ENCODE measurements around the gene GMNN. TPM values are rescaled to one million over a fixed set of nuclear protein-coding genes. Genes with fewer than 3 reads are reported as not detected.
"Not testable (repeated sequence)": the region's sequence is repeated elsewhere in the genome, so short reads cannot be mapped to it uniquely, and the experiment has no call there.

Gene GMNN
- total RNA-seq, 1 donor from 2014 or later: 20.1 TPM

GRCh38 chr6:24749297-24749696, 25.4 kb upstream of the GMNN start:
- H3K27me3 Mint-ChIP-seq (ENCODE audit: unreplicated experiment): peaks cover 2% of the 10 kb centered on the region
- no peak for DNase-seq
- no peak overlapping the region for H3K27ac Mint-ChIP-seq (ENCODE audit: unreplicated experiment)
- TF ChIP-seq CTCF (IDR thresholded peaks at IDR 0.05; ENCODE audit: partially characterized antibody, unreplicated experiment): no peak
- peaks cover 3% of the 10 kb centered on the region for H3K9me3 Mint-ChIP-seq (ENCODE audit: unreplicated experiment)
- no peaks in the 10 kb centered on the region for H3K36me3 Mint-ChIP-seq (ENCODE audit: unreplicated experiment)
- H3K4me1 Mint-ChIP-seq (ENCODE audit: low read depth, unreplicated experiment): no peaks in the 10 kb centered on the region
- no peak overlapping the region for H3K4me3 Mint-ChIP-seq (ENCODE audit: unreplicated experiment)

GRCh38 chr6:24750878-24751277, 23.9 kb upstream of the GMNN start:
- not testable (repeated sequence) for DNase-seq; H3K4me3 Mint-ChIP-seq (ENCODE audit: unreplicated experiment); H3K27me3 Mint-ChIP-seq (ENCODE audit: unreplicated experiment); H3K36me3 Mint-ChIP-seq (ENCODE audit: unreplicated experiment); H3K27ac Mint-ChIP-seq (ENCODE audit: unreplicated experiment); H3K9me3 Mint-ChIP-seq (ENCODE audit: unreplicated experiment); H3K4me1 Mint-ChIP-seq (ENCODE audit: low read depth, unreplicated experiment)

GRCh38 chr6:24752503-24752902, 22.2 kb upstream of the GMNN start:
- H3K27me3 Mint-ChIP-seq (ENCODE audit: unreplicated experiment): peaks cover 2% of the 10 kb centered on the region
- DNase-seq: no peak
- no peak overlapping the region for H3K4me3 Mint-ChIP-seq (ENCODE audit: unreplicated experiment)
- H3K36me3 Mint-ChIP-seq (ENCODE audit: unreplicated experiment): no peaks in the 10 kb centered on the region
- no peak overlapping the region for H3K27ac Mint-ChIP-seq (ENCODE audit: unreplicated experiment)
- no peaks in the 10 kb centered on the region for H3K4me1 Mint-ChIP-seq (ENCODE audit: low read depth, unreplicated experiment)
- TF ChIP-seq CTCF (IDR thresholded peaks at IDR 0.05; ENCODE audit: partially characterized antibody, unreplicated experiment): no peak
- H3K9me3 Mint-ChIP-seq (ENCODE audit: unreplicated experiment): peaks cover 3% of the 10 kb centered on the region

DNA sequence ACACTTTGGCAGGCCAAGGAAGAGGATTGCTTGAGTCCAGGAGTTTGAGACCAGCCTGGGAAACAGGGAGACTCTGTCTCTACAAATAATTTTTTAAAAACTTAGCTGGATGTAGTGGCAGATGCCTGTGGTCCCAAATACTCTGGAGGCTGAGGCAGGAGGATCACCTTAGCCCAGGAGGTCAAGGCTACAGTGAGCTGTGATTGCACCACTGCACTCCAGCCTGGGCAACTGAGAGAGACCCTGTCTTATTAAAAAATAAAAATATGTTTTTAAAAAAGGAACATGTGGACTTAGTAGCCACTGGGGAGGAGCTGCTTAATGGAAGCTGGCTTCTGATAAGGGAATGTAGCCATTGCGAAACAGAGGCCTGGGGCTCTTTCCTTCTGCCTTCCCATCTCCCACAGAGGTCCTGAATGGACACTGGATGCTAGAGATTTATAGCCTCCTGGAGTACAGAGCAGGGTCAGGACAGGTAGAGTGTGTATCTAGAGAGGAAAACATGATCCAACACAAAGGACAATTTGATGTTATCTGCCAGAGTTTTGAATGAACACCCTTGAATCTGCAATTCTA, 21.7 kb upstream of the GMNN start:
- TF ChIP-seq CTCF (IDR thresholded peaks at IDR 0.05; ENCODE audit: partially characterized antibody, unreplicated experiment): no peak
- Mint-ChIP-seq H3K9me3 (ENCODE audit: unreplicated experiment) (peaks cover 3% of the 10 kb centered on the region), H3K27me3 (ENCODE audit: unreplicated experiment) (peaks cover 2% of the 10 kb centered on the region), H3K36me3 (ENCODE audit: unreplicated experiment) (no peaks in the 10 kb centered on the region), H3K27ac (ENCODE audit: unreplicated experiment) (no peak overlapping the region), H3K4me3 (ENCODE audit: unreplicated experiment) (no peak overlapping the region), H3K4me1 (ENCODE audit: low read depth, unreplicated experiment) (no peaks in the 10 kb centered on the region)
- no peak for DNase-seq

DNA sequence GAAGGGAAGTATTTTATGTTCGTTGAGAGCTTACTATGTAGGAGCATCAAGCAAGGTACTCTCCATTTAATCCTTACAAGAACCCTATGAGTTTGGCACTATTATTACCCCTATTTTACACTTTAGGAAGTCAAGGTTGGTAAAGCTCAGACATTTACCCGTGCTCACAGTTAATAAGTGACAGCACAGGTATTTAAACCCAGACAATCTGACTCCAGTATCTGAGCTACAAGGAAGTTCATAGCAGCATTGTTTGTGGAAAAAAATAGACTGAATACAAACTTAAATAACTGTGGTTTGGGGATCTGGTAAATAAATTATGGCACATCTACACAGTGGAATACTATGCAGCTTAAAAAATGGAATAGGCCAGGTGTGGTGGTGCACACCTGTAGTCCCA, 21.2 kb upstream of the GMNN start:
- peaks cover 2% of the 10 kb centered on the region for H3K27me3 Mint-ChIP-seq (ENCODE audit: unreplicated experiment)
- H3K4me3 Mint-ChIP-seq (ENCODE audit: unreplicated experiment): no peak overlapping the region
- no peak for DNase-seq
- no peaks in the 10 kb centered on the region for H3K4me1 Mint-ChIP-seq (ENCODE audit: low read depth, unreplicated experiment)
- no peak for TF ChIP-seq CTCF (IDR thresholded peaks at IDR 0.05; ENCODE audit: partially characterized antibody, unreplicated experiment)
- no peaks in the 10 kb centered on the region for H3K36me3 Mint-ChIP-seq (ENCODE audit: unreplicated experiment)
- no peak overlapping the region for H3K27ac Mint-ChIP-seq (ENCODE audit: unreplicated experiment)
- H3K9me3 Mint-ChIP-seq (ENCODE audit: unreplicated experiment): peaks cover 3% of the 10 kb centered on the region

- not testable (repeated sequence) for DNase-seq; H3K27ac Mint-ChIP-seq (ENCODE audit: unreplicated experiment); H3K4me3 Mint-ChIP-seq (ENCODE audit: unreplicated experiment); H3K36me3 Mint-ChIP-seq (ENCODE audit: unreplicated experiment); H3K4me1 Mint-ChIP-seq (ENCODE audit: low read depth, unreplicated experiment); H3K27me3 Mint-ChIP-seq (ENCODE audit: unreplicated experiment); H3K9me3 Mint-ChIP-seq (ENCODE audit: unreplicated experiment)
Measured at GRCh38 chr6:24754378-24754777, 20.4 kb upstream of the GMNN start.

Measured in glutamatergic neuron (in vitro differentiated cells).